Natural killer cell (primary cell): ENCODE results near the gene SARNP. TPM values are rescaled to one million over a fixed set of nuclear protein-coding genes. Genes with fewer than 3 reads are reported as not detected.

Source experiments
- ATAC-seq, 3 donors: fragments of 150-1000 bp in 2 of 3; fragments of 200-7000 bp in 1 of 3; cut with Tn5 transposase; 1 replicate in 1 of 3; 2 replicates in 2 of 3; pipeline ENCODE4 v1.10.0; 2021; ENCODE audit warnings: mild to moderate bottlenecking in 2 of 3, moderate library complexity in 2 of 3
- DNase-seq, 2 donors: peaks; one replicate each; pipeline versions ENCODE4 v3.0.0 to v3.0.0-alpha.2; 2013 to 2021; ENCODE audit warnings: mixed read lengths in 1 of 2
- H3K27ac ChIP-seq: one replicate; pipeline ENCODE4 v1.5.1; 2013; ENCODE audit warnings: mild to moderate bottlenecking, low read length
- H3K27me3 ChIP-seq: one replicate; pipeline ENCODE4 v1.6.1; 2013; ENCODE audit warnings: low read length; ENCODE audit not compliant: control insufficient read depth, insufficient read depth
- H3K36me3 ChIP-seq: one replicate; pipeline ENCODE4 v1.6.1; 2013; ENCODE audit warnings: low read length; ENCODE audit not compliant: control insufficient read depth, insufficient read depth
- H3K4me1 ChIP-seq: one replicate; pipeline ENCODE4 v1.6.1; 2013; ENCODE audit warnings: low read length; ENCODE audit not compliant: control insufficient read depth, insufficient read depth
- H3K4me3 ChIP-seq: one replicate; pipeline ENCODE4 v1.5.1; 2013; ENCODE audit warnings: low read length
- H3K9me3 ChIP-seq: one replicate; pipeline ENCODE4 v1.6.1; 2013; ENCODE audit warnings: low read length; ENCODE audit not compliant: control insufficient read depth, insufficient read depth
- H3K27ac Mint-ChIP-seq, 2 donors: one replicate each; pipeline ENCODE4 v1.8.0; 2022; ENCODE audit warnings: mild to moderate bottlenecking in 2 of 2, mixed read lengths in 2 of 2, moderate library complexity in 1 of 2
- H3K27me3 Mint-ChIP-seq, 2 donors: one replicate each; pipeline ENCODE4 v1.8.0; 2022; ENCODE audit warnings: low read depth in 2 of 2, mixed read lengths in 2 of 2
- H3K36me3 Mint-ChIP-seq: one replicate; pipeline ENCODE4 v1.8.0; 2022; ENCODE audit warnings: mixed read lengths
- H3K4me1 Mint-ChIP-seq, 2 donors: one replicate each; pipeline ENCODE4 v1.8.0; 2022; ENCODE audit warnings: mixed read lengths in 2 of 2
- H3K4me3 Mint-ChIP-seq: one replicate; pipeline ENCODE4 v1.8.0; 2022; ENCODE audit warnings: mild to moderate bottlenecking, moderate library complexity, mixed read lengths
- H3K9me3 Mint-ChIP-seq, 2 donors: one replicate each; pipeline ENCODE4 v1.8.0; 2022; ENCODE audit warnings: mixed read lengths in 2 of 2
- WGBS: methylation state at CpG from one replicate; pipeline ENCODE4 v1.1.7; 2013; ENCODE audit warnings: missing lambda C conversion rate; ENCODE audit not compliant: insufficient coverage; 5-methylcytosine and 5-hydroxymethylcytosine counted together
- intact Hi-C: fragments of 100-400 bp; cut with micrococcal nuclease; formaldehyde crosslinking; loops from one replicate; pipeline ENCODE4 v1.14.2; 2022
- total RNA-seq, 4 donors: library from RNA; stranded (reverse); fragments of 120-200 nt in 1 of 4; gene quantifications; one replicate each; pipeline versions ENCODE4 v1.2.3 to v1.2.4, GENCODE V29; 2013 to 2022
- TF ChIP-seq, protein P1 (sequence below): fragments of 200-600 bp; IDR thresholded peaks from one replicate; pipeline ENCODE4 v1.8.0; 2022; ENCODE audit warnings: antibody characterized with exemption

Gene SARNP
- total RNA-seq, 3 donors from 2014 or later (not counting 1 experiment from before 2014, with no cell fraction given), result 50.5 to 57.0 (median 51.2) TPM

DNA sequence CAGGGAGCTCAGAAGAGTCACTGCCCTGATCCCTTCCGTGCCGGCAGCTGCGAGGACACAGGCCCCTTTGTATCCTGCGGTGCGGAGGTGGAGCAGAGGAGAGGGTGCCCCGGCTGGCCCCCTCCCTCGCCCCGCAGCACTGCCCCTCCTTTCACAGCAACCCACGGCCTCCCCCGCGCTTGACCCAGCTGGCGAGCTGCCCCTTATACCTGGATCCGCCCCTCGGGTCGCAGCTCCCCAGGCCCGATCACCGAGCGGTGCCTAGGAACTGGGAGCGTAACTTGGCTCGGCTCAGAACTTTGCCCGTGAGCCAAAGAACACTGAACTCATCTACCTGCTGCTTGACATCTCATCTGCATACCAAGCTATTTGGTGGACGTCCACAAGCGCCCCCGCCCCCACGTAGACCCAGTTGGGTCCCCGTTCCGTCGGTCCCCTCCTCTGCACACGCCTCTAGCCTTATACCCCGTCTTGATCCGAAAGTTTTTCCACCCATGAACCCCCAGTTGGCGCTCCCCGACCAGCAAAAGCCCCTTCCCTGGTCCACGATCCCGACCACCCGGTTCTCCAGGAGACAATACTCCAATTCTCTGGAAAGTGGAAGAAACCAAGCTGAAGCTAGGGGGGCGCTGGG lies 12.6 kb upstream of the SARNP start:
- Histone ChIP-seq H3K36me3 (peaks cover 2% of the 10 kb centered on the region), H3K27me3 (no peaks in the 10 kb centered on the region), H3K4me3 (peak overlapping the region; percentile 68), H3K27ac (peak overlapping the region; percentile 61), H3K4me1 (peaks cover 49% of the 10 kb centered on the region), H3K9me3 (no peaks in the 10 kb centered on the region)
- H3K27ac Mint-ChIP-seq, result peak overlapping the region; percentile 91 to 95
- no peaks in the 10 kb centered on the region for H3K36me3 Mint-ChIP-seq
- TF ChIP-seq, protein P1, sequence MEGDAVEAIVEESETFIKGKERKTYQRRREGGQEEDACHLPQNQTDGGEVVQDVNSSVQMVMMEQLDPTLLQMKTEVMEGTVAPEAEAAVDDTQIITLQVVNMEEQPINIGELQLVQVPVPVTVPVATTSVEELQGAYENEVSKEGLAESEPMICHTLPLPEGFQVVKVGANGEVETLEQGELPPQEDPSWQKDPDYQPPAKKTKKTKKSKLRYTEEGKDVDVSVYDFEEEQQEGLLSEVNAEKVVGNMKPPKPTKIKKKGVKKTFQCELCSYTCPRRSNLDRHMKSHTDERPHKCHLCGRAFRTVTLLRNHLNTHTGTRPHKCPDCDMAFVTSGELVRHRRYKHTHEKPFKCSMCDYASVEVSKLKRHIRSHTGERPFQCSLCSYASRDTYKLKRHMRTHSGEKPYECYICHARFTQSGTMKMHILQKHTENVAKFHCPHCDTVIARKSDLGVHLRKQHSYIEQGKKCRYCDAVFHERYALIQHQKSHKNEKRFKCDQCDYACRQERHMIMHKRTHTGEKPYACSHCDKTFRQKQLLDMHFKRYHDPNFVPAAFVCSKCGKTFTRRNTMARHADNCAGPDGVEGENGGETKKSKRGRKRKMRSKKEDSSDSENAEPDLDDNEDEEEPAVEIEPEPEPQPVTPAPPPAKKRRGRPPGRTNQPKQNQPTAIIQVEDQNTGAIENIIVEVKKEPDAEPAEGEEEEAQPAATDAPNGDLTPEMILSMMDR, result no peak
- no peaks in the 10 kb centered on the region for H3K9me3 Mint-ChIP-seq
- H3K4me3 Mint-ChIP-seq, result peak overlapping the region; percentile 99
- ATAC-seq, result peak in 1 of 3 donors; percentile 11
- intact Hi-C loops, result loop anchor here (1.0 kb wide), 3 partner anchors 13 to 286 kb away; partner anchors contain the start of genes PYM1, RPL41 and SARNP
- DNase-seq, result peak; percentile 28 to 59
- peaks cover 44 to 56% of the 10 kb centered on the region in 2 donors for H3K4me1 Mint-ChIP-seq
- H3K27me3 Mint-ChIP-seq, result no peaks in the 10 kb centered on the region
- 0% methylated on average over 37 of the region's 37 CpGs for WGBS

DNA sequence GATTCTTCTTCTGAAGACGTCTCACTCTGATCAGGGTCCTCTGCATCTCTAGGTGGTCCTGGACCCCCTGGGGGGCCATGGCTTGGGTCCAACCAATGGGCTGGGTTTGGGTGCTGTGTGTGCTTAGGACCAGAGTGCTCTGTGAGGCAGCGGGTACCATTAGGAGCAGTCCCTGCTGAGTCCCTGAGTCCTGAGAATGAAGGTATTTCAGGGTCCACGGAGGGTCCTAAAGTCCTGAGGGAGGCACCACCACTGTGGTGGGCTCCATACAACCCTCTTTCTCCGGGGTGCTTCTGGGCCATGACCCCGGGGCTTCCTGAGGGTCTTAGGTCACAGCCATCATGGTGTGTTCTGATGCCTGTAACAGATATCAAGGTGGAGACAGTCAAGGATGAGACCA lies 10.8 kb upstream of the SARNP start:
- DNase-seq (no peak), ATAC-seq (no peak)
- H3K27me3 ChIP-seq, result no peaks in the 10 kb centered on the region
- H3K9me3 ChIP-seq, result no peaks in the 10 kb centered on the region
- Mint-ChIP-seq H3K27ac (peak overlapping the region; percentile 91 to 95), H3K36me3 (no peaks in the 10 kb centered on the region), H3K9me3 (no peaks in the 10 kb centered on the region), H3K27me3 (no peaks in the 10 kb centered on the region), H3K4me3 (peak overlapping the region; percentile 99), H3K4me1 (peaks cover 44 to 53% of the 10 kb centered on the region in 2 donors)
- TF ChIP-seq, protein P1, result no peak
- H3K4me3 ChIP-seq, result no peak overlapping the region
- H3K4me1 ChIP-seq, result peaks cover 49% of the 10 kb centered on the region
- 97% methylated on average over 4 of the region's 5 CpGs for WGBS
- peaks cover 3% of the 10 kb centered on the region for H3K36me3 ChIP-seq
- peak overlapping the region; percentile 72 for H3K27ac ChIP-seq
- intact Hi-C loops, result no loop called here

DNA sequence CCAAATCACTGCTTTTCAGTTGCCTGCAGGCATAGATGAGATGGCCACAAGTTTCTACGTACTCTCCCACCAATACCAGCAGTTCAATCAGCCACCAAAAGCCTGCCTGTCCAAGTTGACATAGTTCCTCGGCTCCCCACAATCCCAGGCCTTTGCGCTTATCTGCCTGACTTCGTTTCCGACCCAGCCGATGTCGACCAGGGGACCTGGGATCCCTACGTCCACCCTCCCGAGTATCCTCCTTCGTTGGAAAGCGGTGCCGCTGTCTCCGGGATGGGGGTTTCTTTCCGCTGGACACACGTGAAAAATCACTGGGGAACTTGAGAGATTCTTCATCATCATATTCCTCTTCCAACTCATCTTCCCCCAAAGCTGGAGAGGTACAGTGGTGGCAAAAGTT lies 10.3 kb upstream of the SARNP start:
- H3K4me3 Mint-ChIP-seq, result peak overlapping the region; percentile 99
- H3K4me1 Mint-ChIP-seq, result peaks cover 44 to 50% of the 10 kb centered on the region in 2 donors
- no peaks in the 10 kb centered on the region for H3K36me3 Mint-ChIP-seq
- no peaks in the 10 kb centered on the region for H3K9me3 Mint-ChIP-seq
- peaks cover 8% of the 10 kb centered on the region for H3K36me3 ChIP-seq
- H3K4me3 ChIP-seq, result no peak overlapping the region
- peak overlapping the region; percentile 19 for H3K27ac ChIP-seq
- H3K9me3 ChIP-seq, result no peaks in the 10 kb centered on the region
- WGBS, result 97% methylated on average over 15 of the region's 15 CpGs
- ATAC-seq, result no peak
- no peak for DNase-seq
- intact Hi-C loops, result no loop called here
- H3K27me3 ChIP-seq, result no peaks in the 10 kb centered on the region
- peaks cover 49% of the 10 kb centered on the region for H3K4me1 ChIP-seq
- peak overlapping the region; percentile 91 to 95 for H3K27ac Mint-ChIP-seq
- TF ChIP-seq, protein P1, result no peak
- no peaks in the 10 kb centered on the region for H3K27me3 Mint-ChIP-seq

DNA sequence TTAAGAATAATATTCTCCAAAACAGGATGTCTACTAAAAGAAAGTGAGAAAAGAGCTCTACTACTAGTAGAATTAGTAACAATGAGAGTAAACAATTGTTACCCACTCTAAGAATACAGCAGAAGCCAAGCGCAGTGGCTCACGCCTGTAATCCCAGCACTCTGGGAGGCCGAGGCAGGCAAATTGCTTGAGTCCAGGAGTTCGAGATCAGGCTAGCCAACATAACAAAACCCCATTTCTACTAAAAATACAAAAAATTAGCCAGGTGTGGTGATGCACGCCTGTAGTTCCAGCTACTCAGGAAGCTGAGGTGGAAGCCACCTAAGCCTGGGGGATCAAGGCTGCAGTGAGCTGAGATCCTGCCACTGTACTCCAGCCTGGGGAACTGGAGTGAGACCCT lies 7.2 kb upstream of the SARNP start:
- peak overlapping the region; percentile 50 for H3K4me3 Mint-ChIP-seq

More for the DNA sequence above, 7.2 kb upstream of the SARNP start:
- H3K36me3 ChIP-seq, result peaks cover 36% of the 10 kb centered on the region
- no peak for ATAC-seq
- 88% methylated on average over 5 of the region's 5 CpGs for WGBS
- intact Hi-C loops, result no loop called here
- no peaks in the 10 kb centered on the region for H3K9me3 ChIP-seq
- peaks cover 31% of the 10 kb centered on the region for H3K4me1 ChIP-seq
- Mint-ChIP-seq H3K4me1 (peaks cover 24 to 25% of the 10 kb centered on the region in 2 donors), H3K36me3 (no peaks in the 10 kb centered on the region), H3K27me3 (no peaks in the 10 kb centered on the region), H3K9me3 (no peaks in the 10 kb centered on the region), H3K27ac (peak overlapping the region; percentile 25 to 71)
- no peaks in the 10 kb centered on the region for H3K27me3 ChIP-seq
- no peak overlapping the region for H3K27ac ChIP-seq
- TF ChIP-seq, protein P1, result no peak
- H3K4me3 ChIP-seq, result no peak overlapping the region
- no peak for DNase-seq
